ENCODE measurements around the gene HMGN2. TPM values are rescaled to one million over a fixed set of nuclear protein-coding genes. Genes with fewer than 3 reads are reported as not detected.

HMGN2 gene
- total RNA-seq: 100 to 1,000 TPM; 264 to 385 TPM

DNA sequence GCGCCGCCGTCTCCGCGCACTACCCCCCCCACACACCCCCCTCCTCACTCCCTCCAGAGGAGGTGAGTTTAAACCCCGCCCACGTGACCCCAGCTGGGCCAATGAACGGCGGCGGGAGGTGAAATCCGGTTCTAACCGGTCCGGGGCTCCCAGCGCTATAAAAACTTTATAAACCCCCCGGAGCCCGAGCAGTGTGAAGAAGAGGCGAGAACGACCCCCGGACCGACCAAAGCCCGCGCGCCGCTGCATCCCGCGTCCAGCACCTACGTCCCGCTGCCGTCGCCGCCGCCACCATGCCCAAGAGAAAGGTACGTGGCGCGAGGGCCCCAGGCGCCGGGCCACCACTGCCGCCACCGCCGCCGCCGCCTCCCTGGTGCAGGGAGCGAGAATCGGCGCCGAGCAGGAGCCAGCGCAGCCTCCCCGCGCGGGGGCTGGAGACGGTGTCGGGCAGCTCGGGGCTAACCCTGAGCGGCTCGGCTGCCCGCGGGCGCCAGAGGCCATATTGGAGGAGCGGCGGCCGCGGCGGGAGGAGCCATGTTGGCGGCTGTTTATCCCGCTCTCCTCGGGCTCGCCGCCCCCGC is at the start of gene HMGN2:
HMGN2 (plus strand) TSS at position 121 of the 581 bp plus-strand sequence; CDS start at position 294, 173 bp downstream.
- intact Hi-C loops (cut with DNase I): loop anchor here (5.0 kb wide), 1 partner anchor 40 kb away; the partner anchor contains the start of gene DHDDS
- WGBS: 1% methylated on average over 54 of the region's 69 CpGs

DNA sequence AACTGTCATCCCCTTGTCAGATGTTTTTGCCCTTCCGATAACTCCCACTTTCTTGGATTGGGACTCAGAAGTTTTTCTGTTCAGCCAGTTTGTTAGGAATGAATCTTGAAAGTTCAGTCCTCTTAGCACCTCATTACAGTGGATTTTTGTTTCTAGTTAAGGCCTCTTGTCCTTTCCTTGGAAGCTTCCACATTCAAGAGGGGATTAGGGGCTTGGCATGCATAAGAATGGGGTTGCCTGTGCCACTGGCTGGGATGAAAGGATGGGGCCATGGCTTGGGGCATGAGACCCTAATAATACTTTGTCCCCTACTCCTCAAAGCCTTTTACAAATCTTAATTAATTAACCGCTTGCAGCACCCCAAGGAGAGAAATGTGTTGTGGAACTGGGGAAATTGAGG is 42.5 kb upstream of the HMGN2 start:
- Histone ChIP-seq H3K36me3 (no peaks in the 10 kb centered on the region), H3K9me3 (no peaks in the 10 kb centered on the region), H3K4me3 (no peak overlapping the region), H3K27ac (no peak overlapping the region), H3K27me3 (replicated peaks; ENCODE audit: insufficient read depth) (no peaks in the 10 kb centered on the region), H3K4me1 (replicated peaks) (peaks cover 6% of the 10 kb centered on the region)
- intact Hi-C loops (cut with DNase I): loop anchor here (5.0 kb wide), 1 partner anchor 43 kb away; the partner anchor contains the start of gene HMGN2
- no peak for DNase-seq (ENCODE audit: low spot score)
- 91% methylated on average over 2 of the region's 2 CpGs for WGBS
- TF ChIP-seq POLR2A (IDR thresholded peaks at IDR 0.05) (no peak), POLR2AphosphoS5 (IDR thresholded peaks at IDR 0.05) (no peak)
- TF ChIP-seq, protein P1, sequence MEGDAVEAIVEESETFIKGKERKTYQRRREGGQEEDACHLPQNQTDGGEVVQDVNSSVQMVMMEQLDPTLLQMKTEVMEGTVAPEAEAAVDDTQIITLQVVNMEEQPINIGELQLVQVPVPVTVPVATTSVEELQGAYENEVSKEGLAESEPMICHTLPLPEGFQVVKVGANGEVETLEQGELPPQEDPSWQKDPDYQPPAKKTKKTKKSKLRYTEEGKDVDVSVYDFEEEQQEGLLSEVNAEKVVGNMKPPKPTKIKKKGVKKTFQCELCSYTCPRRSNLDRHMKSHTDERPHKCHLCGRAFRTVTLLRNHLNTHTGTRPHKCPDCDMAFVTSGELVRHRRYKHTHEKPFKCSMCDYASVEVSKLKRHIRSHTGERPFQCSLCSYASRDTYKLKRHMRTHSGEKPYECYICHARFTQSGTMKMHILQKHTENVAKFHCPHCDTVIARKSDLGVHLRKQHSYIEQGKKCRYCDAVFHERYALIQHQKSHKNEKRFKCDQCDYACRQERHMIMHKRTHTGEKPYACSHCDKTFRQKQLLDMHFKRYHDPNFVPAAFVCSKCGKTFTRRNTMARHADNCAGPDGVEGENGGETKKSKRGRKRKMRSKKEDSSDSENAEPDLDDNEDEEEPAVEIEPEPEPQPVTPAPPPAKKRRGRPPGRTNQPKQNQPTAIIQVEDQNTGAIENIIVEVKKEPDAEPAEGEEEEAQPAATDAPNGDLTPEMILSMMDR (IDR thresholded peaks at IDR 0.05): no peak

More for the DNA sequence above, at the start of gene HMGN2:
- Histone ChIP-seq H3K27me3 (replicated peaks; ENCODE audit: insufficient read depth) (no peaks in the 10 kb centered on the region), H3K9me3 (no peaks in the 10 kb centered on the region), H3K27ac (peak within 1 kb of the TSS; percentile 100), H3K4me3 (peak within 1 kb of the TSS; percentile 99 to 100), H3K4me1 (replicated peaks) (no peaks in the 10 kb centered on the region), H3K36me3 (peaks cover 1 to 5% of the 10 kb centered on the region in 2 donors)
- peak; percentile 91 for DNase-seq (ENCODE audit: low spot score)
- TF ChIP-seq POLR2AphosphoS5 (IDR thresholded peaks at IDR 0.05) (peak; percentile 86), POLR2A (IDR thresholded peaks at IDR 0.05) (peak; percentile 82)
- TF ChIP-seq, protein P1 (IDR thresholded peaks at IDR 0.05): peak in 2 of 4 experiments; percentile 9 to 14

DNA sequence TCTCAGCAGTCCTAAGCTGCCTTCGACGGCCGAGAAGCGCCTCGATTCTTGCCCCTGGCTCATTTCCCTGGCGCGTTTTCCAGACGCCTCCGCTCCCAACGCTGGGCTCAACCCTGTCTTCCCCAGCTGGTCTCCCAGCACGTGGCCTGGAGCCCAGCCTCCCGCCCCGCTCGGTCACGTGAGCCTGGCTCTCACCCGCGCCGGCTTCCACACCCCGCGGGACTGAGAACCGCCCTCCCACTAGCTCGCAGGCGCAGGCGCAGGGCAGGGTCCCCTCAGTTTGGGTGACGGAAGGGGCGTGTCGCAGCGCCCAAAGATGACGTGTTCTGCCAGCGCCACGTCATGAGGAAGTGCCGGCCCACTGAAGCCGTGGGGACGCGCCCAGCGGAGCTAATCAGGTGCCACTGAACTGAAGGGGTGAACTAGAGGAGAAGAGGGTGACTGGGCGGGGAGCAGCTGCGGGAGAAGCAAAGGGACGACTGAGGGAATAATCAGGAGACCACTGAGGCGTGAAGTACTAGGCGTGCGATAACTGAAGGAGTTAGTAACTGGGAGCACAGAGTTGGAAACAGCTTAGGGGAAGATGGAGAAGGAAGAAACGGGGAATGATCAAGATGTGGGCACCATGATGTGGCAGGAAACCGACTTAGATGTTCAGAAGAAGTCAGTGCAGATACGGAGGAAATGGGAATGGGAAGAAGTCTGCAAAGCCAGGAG is 40.1 kb upstream of the HMGN2 start, which contains the start of gene DHDDS:
DHDDS (plus strand) TSS at position 343 of the 717 bp plus-strand sequence. CDS start 625 bp downstream, outside the sequence.
- no peaks in the 10 kb centered on the region for H3K9me3 ChIP-seq
- under 1% methylated on average over 44 of the region's 45 CpGs for WGBS
- intact Hi-C loops (cut with DNase I): loop anchor here (5.0 kb wide), 1 partner anchor 40 kb away; the partner anchor contains the start of gene HMGN2
- peak; percentile 96 for DNase-seq (ENCODE audit: low spot score)
- peaks cover 6% of the 10 kb centered on the region for H3K4me1 ChIP-seq (replicated peaks)
- no peaks in the 10 kb centered on the region for H3K36me3 ChIP-seq
- H3K27ac ChIP-seq: peak within 1 kb of the TSS; percentile 66 to 75
- peak; percentile 100 for TF ChIP-seq POLR2AphosphoS5 (IDR thresholded peaks at IDR 0.05)
- peak; percentile 76 for TF ChIP-seq POLR2A (IDR thresholded peaks at IDR 0.05)
- TF ChIP-seq, protein P1 (IDR thresholded peaks at IDR 0.05): peak in 2 of 4 experiments; percentile 8 to 34
- no peaks in the 10 kb centered on the region for H3K27me3 ChIP-seq (replicated peaks; ENCODE audit: insufficient read depth)
- peak within 1 kb of the TSS; percentile 50 to 52 for H3K4me3 ChIP-seq

DNA sequence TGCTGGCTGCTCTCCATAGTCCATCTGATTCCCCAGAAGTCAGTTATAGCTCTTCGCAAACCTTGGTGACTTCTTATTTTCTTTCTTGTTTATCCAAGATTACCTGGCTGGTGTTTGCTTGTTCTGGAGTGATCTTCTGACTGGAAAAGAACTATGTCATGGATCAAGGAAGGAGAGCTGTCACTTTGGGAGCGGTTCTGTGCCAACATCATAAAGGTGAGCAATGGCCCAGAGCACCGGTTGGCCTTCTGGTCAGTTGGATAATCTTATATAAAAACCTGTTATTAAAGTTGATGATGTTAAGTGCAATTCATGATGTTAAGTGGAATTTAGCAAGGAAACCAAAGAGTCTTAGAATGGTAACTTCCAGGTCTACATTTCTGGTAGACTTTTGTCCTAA is 39.4 kb upstream of the HMGN2 start:
- no peak for DNase-seq (ENCODE audit: low spot score)
- no peaks in the 10 kb centered on the region for H3K9me3 ChIP-seq
- peaks cover 6% of the 10 kb centered on the region for H3K4me1 ChIP-seq (replicated peaks)
- no peaks in the 10 kb centered on the region for H3K36me3 ChIP-seq
- intact Hi-C loops (cut with DNase I): loop anchor here (5.0 kb wide), 1 partner anchor 40 kb away; the partner anchor contains the start of gene HMGN2
- 30% methylated on average over 3 of the region's 3 CpGs for WGBS
- H3K27me3 ChIP-seq (replicated peaks; ENCODE audit: insufficient read depth): no peaks in the 10 kb centered on the region
- no peak for TF ChIP-seq POLR2A (IDR thresholded peaks at IDR 0.05)
- TF ChIP-seq, protein P1 (IDR thresholded peaks at IDR 0.05): no peak
- TF ChIP-seq POLR2AphosphoS5 (IDR thresholded peaks at IDR 0.05): no peak
- peak overlapping the region; percentile 50 to 52 for H3K4me3 ChIP-seq
- H3K27ac ChIP-seq: peak overlapping the region in 1 of 2 donors; percentile 75

Measured in prostate gland (tissue), 2 donors.